H9 (cell line): ENCODE measurements around the gene POR. TPM values are rescaled to one million over a fixed set of nuclear protein-coding genes. Genes with fewer than 3 reads are reported as not detected.

Experiments
- DNase-seq: peaks from one replicate; pipeline ENCODE4 v3.0.0-alpha.2; 2017
- H2AFZ ChIP-seq: one replicate; pipeline ENCODE4 v1.6.1; 2013; ENCODE audit warnings: mild to moderate bottlenecking, low read length, control low read depth, moderate library complexity
- H2AK5ac ChIP-seq: 2 replicates; pipeline ENCODE4 v1.6.1; 2013; ENCODE audit warnings: low read length, control low read depth, mixed read lengths; ENCODE audit not compliant: insufficient read length
- H2BK120ac ChIP-seq: one replicate; pipeline ENCODE4 v1.6.1; 2013; ENCODE audit warnings: low read depth, mild to moderate bottlenecking, low read length, control low read depth, inconsistent platforms; ENCODE audit not compliant: poor library complexity, severe bottlenecking
- H2BK12ac ChIP-seq: 2 replicates; pipeline ENCODE4 v1.6.1; 2013; ENCODE audit warnings: low read length, control low read depth, mixed read lengths, low read depth; ENCODE audit not compliant: insufficient read length
- H2BK15ac ChIP-seq: 2 replicates; pipeline ENCODE4 v1.6.1; 2013; ENCODE audit warnings: low read depth, low read length, control low read depth
- H2BK20ac ChIP-seq: one replicate; pipeline ENCODE4 v1.6.1; 2013; ENCODE audit warnings: low read depth, mild to moderate bottlenecking, low read length, control low read depth, inconsistent platforms; ENCODE audit not compliant: poor library complexity, severe bottlenecking
- H2BK5ac ChIP-seq: 2 replicates; pipeline ENCODE4 v1.6.1; 2013; ENCODE audit warnings: low read length, control low read depth, mixed read lengths; ENCODE audit not compliant: insufficient read length
- H3K14ac ChIP-seq: 2 replicates; pipeline ENCODE4 v1.6.1; 2013; ENCODE audit warnings: low read length, control low read depth; ENCODE audit not compliant: insufficient read depth
- H3K18ac ChIP-seq: 2 replicates; pipeline ENCODE4 v1.6.1; 2013; ENCODE audit warnings: low read depth, mild to moderate bottlenecking, mixed read lengths, low read length, control low read depth; ENCODE audit not compliant: insufficient read length
- H3K23ac ChIP-seq: 2 replicates; pipeline ENCODE4 v1.6.1; 2013; ENCODE audit warnings: low read length, control low read depth, mixed read lengths, low read depth; ENCODE audit not compliant: insufficient read length
- H3K23me2 ChIP-seq: 2 replicates; pipeline ENCODE4 v1.6.1; 2013; ENCODE audit warnings: low read depth, mild to moderate bottlenecking, mixed read lengths, low read length, control low read depth; ENCODE audit not compliant: insufficient read length, poor library complexity, severe bottlenecking
- H3K27ac ChIP-seq: 2 replicates; pipeline ENCODE4 v1.5.1; 2013; ENCODE audit warnings: low read length, control low read depth, mixed read lengths, low read depth; ENCODE audit not compliant: insufficient read length
- H3K27me3 ChIP-seq: 2 replicates; pipeline ENCODE4 v1.6.1; 2013; ENCODE audit warnings: low read length, control low read depth, inconsistent platforms; ENCODE audit not compliant: insufficient read depth
- H3K4ac ChIP-seq: 2 replicates; pipeline ENCODE4 v1.6.1; 2013; ENCODE audit warnings: low read depth, mild to moderate bottlenecking, control low read depth, inconsistent platforms, low read length, moderate library complexity
- H3K4me1 ChIP-seq: 2 replicates; pipeline ENCODE4 v1.6.1; 2013; ENCODE audit warnings: low read length, control low read depth, inconsistent platforms; ENCODE audit not compliant: insufficient read depth
- H3K4me2 ChIP-seq: 2 replicates; pipeline ENCODE4 v1.6.1; 2013; ENCODE audit warnings: low read length, control low read depth, mixed read lengths; ENCODE audit not compliant: insufficient read length, insufficient read depth
- H3K56ac ChIP-seq: 2 replicates; pipeline ENCODE4 v1.6.1; 2013; ENCODE audit warnings: low read depth, mild to moderate bottlenecking, mixed read lengths, low read length, control low read depth; ENCODE audit not compliant: insufficient read length
- H3K79me1 ChIP-seq: 2 replicates; pipeline ENCODE4 v1.6.1; 2013; ENCODE audit warnings: low read depth, mild to moderate bottlenecking, moderate library complexity, low read length, control low read depth, inconsistent platforms; ENCODE audit not compliant: insufficient read depth, poor library complexity, severe bottlenecking
- H3K79me2 ChIP-seq: 2 replicates; pipeline ENCODE4 v1.6.1; 2013; ENCODE audit warnings: low read length, control low read depth, inconsistent platforms; ENCODE audit not compliant: insufficient read depth
- H3K9ac ChIP-seq: 2 replicates; pipeline ENCODE4 v1.6.1; 2013; ENCODE audit warnings: low read length, control low read depth, mixed read lengths; ENCODE audit not compliant: insufficient read length; ENCODE audit errors: extremely low read depth
- H3K9me3 ChIP-seq: one replicate; pipeline ENCODE4 v1.6.1; 2013; ENCODE audit warnings: low read depth, low read length, inconsistent platforms; ENCODE audit not compliant: control insufficient read depth
- H3T11ph ChIP-seq: one replicate; pipeline ENCODE4 v1.6.1; 2013; ENCODE audit warnings: mild to moderate bottlenecking, low read length, control low read depth, inconsistent platforms
- H4K20me1 ChIP-seq: one replicate; pipeline ENCODE4 v1.6.1; 2013; ENCODE audit not compliant: control insufficient read depth, insufficient read length, insufficient read depth
- H4K5ac ChIP-seq: 2 replicates; pipeline ENCODE4 v1.6.1; 2013; ENCODE audit warnings: low read depth, mild to moderate bottlenecking, mixed read lengths, low read length, control low read depth; ENCODE audit not compliant: insufficient read length
- H4K8ac ChIP-seq: replicated peaks from 2 replicates; pipeline ENCODE4 v1.6.1; 2013; ENCODE audit warnings: low read length, control low read depth, mixed read lengths, low read depth; ENCODE audit not compliant: insufficient read length
- H4K91ac ChIP-seq: 2 replicates; pipeline ENCODE4 v1.6.1; 2013; ENCODE audit warnings: low read depth, mild to moderate bottlenecking, moderate library complexity, mixed read lengths, low read length, control low read depth; ENCODE audit not compliant: insufficient read length
- H3K27ac Mint-ChIP-seq, 3 experiments: 2 replicates in 2 of 3; 3 replicates in 1 of 3; pipeline ENCODE4 v1.8.0; 2020 to 2021; ENCODE audit warnings: mixed read lengths in 3 of 3, mild to moderate bottlenecking in 1 of 3, moderate library complexity in 1 of 3
- H3K27me3 Mint-ChIP-seq: 2 replicates; pipeline ENCODE4 v1.8.0; 2021; ENCODE audit warnings: low read depth, mild to moderate bottlenecking, moderate library complexity, mixed read lengths
- H3K36me3 Mint-ChIP-seq, 3 experiments: 2 replicates in 2 of 3; 3 replicates in 1 of 3; pipeline ENCODE4 v1.8.0; 2020 to 2021; ENCODE audit warnings: low read depth in 3 of 3, mixed read lengths in 3 of 3; ENCODE audit not compliant: insufficient read depth in 1 of 3
- H3K4me1 Mint-ChIP-seq, 2 experiments: 2 replicates each; pipeline ENCODE4 v1.8.0; 2020; ENCODE audit warnings: mixed read lengths in 2 of 2
- H3K4me3 Mint-ChIP-seq, 2 experiments: 2 replicates in 1 of 2; 3 replicates in 1 of 2; pipeline ENCODE4 v1.8.0; 2020 to 2021; ENCODE audit warnings: mild to moderate bottlenecking in 2 of 2, mixed read lengths in 2 of 2, moderate library complexity in 1 of 2
- H3K9me3 Mint-ChIP-seq, 2 experiments: 2 replicates in 1 of 2; 3 replicates in 1 of 2; pipeline ENCODE4 v1.8.0; 2020; ENCODE audit warnings: mild to moderate bottlenecking in 2 of 2, mixed read lengths in 2 of 2, moderate library complexity in 1 of 2
- CTCF ChIP-seq: fragments of 200-600 bp; sonication (generic); conservative IDR thresholded peaks from 3 replicates; pipeline ENCODE4 v1.8.0; 2021; ENCODE audit warnings: antibody characterized with exemption, mild to moderate bottlenecking
- WGBS: extraction: QIAGEN DNeasy Blood & Tissue Kit; methylation state at CpG from one replicate; pipeline ENCODE4 v1.1.7; 2013; ENCODE audit warnings: missing lambda C conversion rate, low lambda C conversion rate, mixed read lengths; ENCODE audit not compliant: insufficient read length; ENCODE audit errors: extremely low coverage; 5-methylcytosine and 5-hydroxymethylcytosine counted together
- total RNA-seq: library from RNA; stranded (reverse); gene quantifications from 2 replicates; pipeline ENCODE4 v1.2.1, GENCODE V29; 2021

The POR gene
- total RNA-seq, 1 experiment from 2014 or later: 128 TPM

- Histone ChIP-seq H3K23ac (no peak overlapping the region), H3K9ac (no peak overlapping the region), H4K91ac (no peak overlapping the region), H4K5ac (no peak overlapping the region), H2AFZ (no peak overlapping the region), H2AK5ac (no peak overlapping the region), H3K18ac (no peak overlapping the region), H2BK5ac (no peak overlapping the region), H2BK120ac (no peak overlapping the region), H3K4me2 (no peak overlapping the region), H2BK20ac (no peak overlapping the region), H3K9me3 (no peaks in the 10 kb centered on the region), H3K14ac (no peak overlapping the region), H4K20me1 (peaks cover 3% of the 10 kb centered on the region), H3K23me2 (no peaks in the 10 kb centered on the region), H3K4me1 (no peaks in the 10 kb centered on the region), H3K56ac (no peak overlapping the region), H4K8ac (no peak overlapping the region), H3K79me2 (peaks cover 4% of the 10 kb centered on the region; the same call in 1 of the 2 replicates), H2BK12ac (no peak overlapping the region), H2BK15ac (no peak overlapping the region), H3K27ac (no peak overlapping the region), H3K27me3 (no peaks in the 10 kb centered on the region), H3K4ac (no peak overlapping the region), H3K79me1 (peaks cover 4% of the 10 kb centered on the region), H3T11ph (no peak overlapping the region)
- no CpG with 5 or more reads among the region's 15 CpGs for WGBS
- DNase-seq: no peak
- Mint-ChIP-seq H3K27ac (peak overlapping the region; percentile 76 to 93 (median 88); a peak in 6 of 7 replicates), H3K9me3 (peaks cover 0 to 4% of the 10 kb centered on the region in 2 experiments; a peak in 1 of 5 replicates), H3K36me3 (peaks cover 6 to 28% (median 23%) of the 10 kb centered on the region in 3 experiments), H3K4me3 (no peak overlapping the region), H3K27me3 (no peaks in the 10 kb centered on the region), H3K4me1 (peaks cover 9 to 11% of the 10 kb centered on the region in 2 experiments; a peak in 3 of 4 replicates)
- TF ChIP-seq CTCF: no peak
Observed at GRCh38 chr7:75937958-75938786, 23.2 kb downstream of the POR start.
